Activated CD8-positive, alpha-beta T cell treated with anti-CD3 and anti-CD28 coated beads for 36 hours (primary cell): ENCODE measurements around the gene UBE2E1. TPM values are rescaled to one million over a fixed set of nuclear protein-coding genes. Genes with fewer than 3 reads are reported as not detected.
A peak's percentile ranks its signal among the peaks of the same experiment; 100 is the strongest.
"Not testable (repeated sequence)": the region's sequence is repeated elsewhere in the genome, so short reads cannot be mapped to it uniquely, and the experiment has no call there.

Source experiments
- ATAC-seq: fragments of 200-7000 bp; cut with Tn5 transposase; one replicate; pipeline ENCODE4 v1.10.0; 2021; ENCODE audit warnings: mild to moderate bottlenecking, moderate library complexity
- CTCF ChIA-PET: fragments of 350-600 bp; sonication (Branson Sonifier 250); formaldehyde crosslinking; loops from one replicate; lab custom pipeline; 2021; ENCODE audit warnings: antibody characterized with exemption; lab: Charles Lee
- POLR2A ChIA-PET: fragments of 350-600 bp; sonication (Branson Sonifier 250); formaldehyde crosslinking; loops from one replicate; lab custom pipeline; 2021; ENCODE audit warnings: antibody characterized with exemption; lab: Charles Lee
- DNase-seq: peaks from one replicate; pipeline ENCODE4 v3.0.0-alpha.2; 2020
- H3K27ac Mint-ChIP-seq: one replicate; pipeline ENCODE4 v1.8.0; 2021; ENCODE audit warnings: mild to moderate bottlenecking, mixed read lengths
- H3K27me3 Mint-ChIP-seq: one replicate; pipeline ENCODE4 v1.8.0; 2021; ENCODE audit warnings: mixed read lengths
- H3K36me3 Mint-ChIP-seq: one replicate; pipeline ENCODE4 v1.8.0; 2021; ENCODE audit warnings: low read depth, mixed read lengths
- H3K4me1 Mint-ChIP-seq: one replicate; pipeline ENCODE4 v1.8.0; 2021; ENCODE audit warnings: low read depth, mixed read lengths
- H3K4me3 Mint-ChIP-seq: one replicate; pipeline ENCODE4 v1.8.0; 2021; ENCODE audit warnings: mild to moderate bottlenecking, moderate library complexity, mixed read lengths
- H3K9me3 Mint-ChIP-seq: one replicate; pipeline ENCODE4 v1.8.0; 2021; ENCODE audit warnings: mixed read lengths
- CTCF ChIP-seq: fragments of 200-600 bp; IDR thresholded peaks from one replicate; pipeline ENCODE4 v1.8.0; 2022; ENCODE audit warnings: antibody characterized with exemption, mild to moderate bottlenecking
- intact Hi-C: fragments of 100-400 bp; cut with micrococcal nuclease; formaldehyde crosslinking; loops from one replicate; pipeline ENCODE4 v1.10.0; 2022
- total RNA-seq, 2 experiments: library from RNA; stranded (reverse); gene quantifications; one replicate each; pipeline ENCODE4 v1.2.3, GENCODE V29; 2021

Gene UBE2E1
- total RNA-seq, 2 experiments from 2014 or later, result 79.0 to 80.3 TPM

- H3K27me3 Mint-ChIP-seq, result peaks cover 2% of the 10 kb centered on the region
- ChIA-PET CTCF (interaction anchor here (2.0 kb wide), 1 partner anchor 23 kb away, joined by 5 read pairs; no protein-coding TSS in a partner anchor), POLR2A (no interaction called here)
- no peak for TF ChIP-seq CTCF
- peaks cover 6% of the 10 kb centered on the region for H3K36me3 Mint-ChIP-seq
- no peaks in the 10 kb centered on the region for H3K9me3 Mint-ChIP-seq
- intact Hi-C loops, result loop anchor here (10.0 kb wide), 1 partner anchor 107 kb away; the partner anchor contains the start of gene UBE2E1
- ATAC-seq (no peak), DNase-seq (no peak)
- H3K4me3 Mint-ChIP-seq, result no peak overlapping the region
- no peak overlapping the region for H3K27ac Mint-ChIP-seq
- H3K4me1 Mint-ChIP-seq, result peaks cover 18% of the 10 kb centered on the region
Measured at GRCh38 chr3:23911397-23911796, 105.6 kb downstream of the UBE2E1 start.

GRCh38 chr3:23912335-23912734 is 106.6 kb downstream of the UBE2E1 start:
- DNase-seq, H3K27me3 Mint-ChIP-seq, ATAC-seq, POLR2A ChIA-PET, CTCF ChIA-PET, H3K9me3 Mint-ChIP-seq, H3K4me3 Mint-ChIP-seq, H3K36me3 Mint-ChIP-seq, H3K27ac Mint-ChIP-seq: not testable (repeated sequence)
- intact Hi-C loops, result loop anchor here (10.0 kb wide), 1 partner anchor 108 kb away; the partner anchor contains the start of gene UBE2E1
- peaks cover 18% of the 10 kb centered on the region for H3K4me1 Mint-ChIP-seq

GRCh38 chr3:23913182-23913581 is 107.4 kb downstream of the UBE2E1 start:
- H3K9me3 Mint-ChIP-seq, result no peaks in the 10 kb centered on the region
- peaks cover 18% of the 10 kb centered on the region for H3K36me3 Mint-ChIP-seq
- no peak for TF ChIP-seq CTCF
- peaks cover 2% of the 10 kb centered on the region for H3K27me3 Mint-ChIP-seq
- no peak for DNase-seq
- CTCF ChIA-PET, result no interaction called here
- H3K4me1 Mint-ChIP-seq, result peaks cover 18% of the 10 kb centered on the region
- POLR2A ChIA-PET, result no interaction called here
- no peak overlapping the region for H3K4me3 Mint-ChIP-seq
- intact Hi-C loops, result loop anchor here (10.0 kb wide), 1 partner anchor 108 kb away; the partner anchor contains the start of gene UBE2E1
- H3K27ac Mint-ChIP-seq, result no peak overlapping the region
- ATAC-seq, result no peak

- Mint-ChIP-seq H3K4me3 (no peak overlapping the region), H3K36me3 (peaks cover 27% of the 10 kb centered on the region), H3K9me3 (no peaks in the 10 kb centered on the region), H3K27ac (no peak overlapping the region), H3K4me1 (peaks cover 26% of the 10 kb centered on the region), H3K27me3 (peaks cover 2% of the 10 kb centered on the region)
- DNase-seq (no peak), ATAC-seq (no peak)
- CTCF ChIA-PET, result no interaction called here
- POLR2A ChIA-PET, result interaction anchor here (1.5 kb wide), 1 partner anchor 9 kb away, joined by 3 read pairs; no protein-coding TSS in a partner anchor
- intact Hi-C loops, result loop anchor here (10.0 kb wide), 1 partner anchor 109 kb away; the partner anchor contains the start of gene UBE2E1
- no peak for TF ChIP-seq CTCF
Measured at GRCh38 chr3:23913873-23914743, 108.4 kb downstream of the UBE2E1 start.

GRCh38 chr3:23915537-23916108 is 109.9 kb downstream of the UBE2E1 start:
- H3K9me3 Mint-ChIP-seq, result no peaks in the 10 kb centered on the region
- H3K27me3 Mint-ChIP-seq, result peaks cover 2% of the 10 kb centered on the region
- no peak for TF ChIP-seq CTCF
- ATAC-seq (no peak), DNase-seq (no peak)
- peak overlapping the region; percentile 99 for H3K4me3 Mint-ChIP-seq
- peak overlapping the region; percentile 99 for H3K27ac Mint-ChIP-seq
- H3K36me3 Mint-ChIP-seq, result peaks cover 38% of the 10 kb centered on the region
- CTCF ChIA-PET, result interaction anchor here (0.7 to 1.2 kb wide), 3 partner anchors 10 to 18 kb away, joined by 3 read pairs; no protein-coding TSS in a partner anchor
- intact Hi-C loops, result loop anchor here (2.0 to 10.0 kb wide), 2 partner anchors 29 to 111 kb away; partner anchors contain the start of genes NR1D2 and UBE2E1
- H3K4me1 Mint-ChIP-seq, result peaks cover 38% of the 10 kb centered on the region
- POLR2A ChIA-PET, result interaction anchor here (0.6 to 5.0 kb wide), 16 partner anchors 7 to 107 kb away, joined by 3 to 60 read pairs (median 10); partner anchors contain the start of genes NR1D2 and UBE2E1
